NB4 (cell line): ENCODE results near the gene PAPPA2.

Experiments used
- MYC ChIP-seq: IDR thresholded peaks from 2 replicates; pipeline ENCODE4 v1.6.1; 2011; ENCODE audit warnings: low read depth, low read length
- POLR2A ChIP-seq: IDR thresholded peaks from 2 replicates; pipeline ENCODE4 v1.6.1; 2011; ENCODE audit warnings: mild to moderate bottlenecking; ENCODE audit not compliant: insufficient read length; ENCODE audit errors: extremely low read depth
- TF ChIP-seq, protein P1 (sequence below): IDR thresholded peaks from one replicate; pipeline ENCODE4 v1.5.1; 2012; ENCODE audit warnings: low read depth, low read length
- TF ChIP-seq, protein P2 (sequence below): IDR thresholded peaks from 2 replicates; pipeline ENCODE4 v1.6.1; 2011; ENCODE audit warnings: low read depth, low read length

DNA sequence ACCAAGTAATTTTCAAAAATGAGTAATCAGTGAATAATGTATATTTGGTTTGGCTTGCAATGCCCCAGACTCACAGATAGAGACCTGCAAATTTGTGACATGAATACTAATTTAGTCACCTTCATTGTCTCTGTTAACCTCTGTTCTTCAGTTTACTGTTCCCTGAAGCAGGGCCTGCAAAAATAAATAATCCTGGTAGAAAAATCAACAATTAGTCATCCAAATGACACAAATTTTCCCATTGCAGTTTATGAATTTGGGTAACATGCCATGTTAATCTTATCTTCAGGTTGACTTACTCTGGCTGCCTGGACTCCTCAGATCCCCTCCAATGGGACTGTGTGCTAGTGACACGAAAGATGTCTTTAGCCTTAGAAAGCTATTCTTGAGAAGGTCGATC is 289.5 kb downstream of the PAPPA2 start:
- TF ChIP-seq, protein P1, sequence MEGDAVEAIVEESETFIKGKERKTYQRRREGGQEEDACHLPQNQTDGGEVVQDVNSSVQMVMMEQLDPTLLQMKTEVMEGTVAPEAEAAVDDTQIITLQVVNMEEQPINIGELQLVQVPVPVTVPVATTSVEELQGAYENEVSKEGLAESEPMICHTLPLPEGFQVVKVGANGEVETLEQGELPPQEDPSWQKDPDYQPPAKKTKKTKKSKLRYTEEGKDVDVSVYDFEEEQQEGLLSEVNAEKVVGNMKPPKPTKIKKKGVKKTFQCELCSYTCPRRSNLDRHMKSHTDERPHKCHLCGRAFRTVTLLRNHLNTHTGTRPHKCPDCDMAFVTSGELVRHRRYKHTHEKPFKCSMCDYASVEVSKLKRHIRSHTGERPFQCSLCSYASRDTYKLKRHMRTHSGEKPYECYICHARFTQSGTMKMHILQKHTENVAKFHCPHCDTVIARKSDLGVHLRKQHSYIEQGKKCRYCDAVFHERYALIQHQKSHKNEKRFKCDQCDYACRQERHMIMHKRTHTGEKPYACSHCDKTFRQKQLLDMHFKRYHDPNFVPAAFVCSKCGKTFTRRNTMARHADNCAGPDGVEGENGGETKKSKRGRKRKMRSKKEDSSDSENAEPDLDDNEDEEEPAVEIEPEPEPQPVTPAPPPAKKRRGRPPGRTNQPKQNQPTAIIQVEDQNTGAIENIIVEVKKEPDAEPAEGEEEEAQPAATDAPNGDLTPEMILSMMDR = no peak
- TF ChIP-seq POLR2A = no peak
- TF ChIP-seq, protein P2, sequence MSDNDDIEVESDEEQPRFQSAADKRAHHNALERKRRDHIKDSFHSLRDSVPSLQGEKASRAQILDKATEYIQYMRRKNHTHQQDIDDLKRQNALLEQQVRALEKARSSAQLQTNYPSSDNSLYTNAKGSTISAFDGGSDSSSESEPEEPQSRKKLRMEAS = no peak
- TF ChIP-seq MYC = no peak
